Coronary artery (tissue), 2 donors: ENCODE results near the gene EPHA8.

ENCODE experiments used
- DNase-seq: peaks from one replicate; pipeline ENCODE4 v3.0.0-alpha.2; 2017; ENCODE audit warnings: low spot score
- H3K27ac ChIP-seq, 2 donors: fragments of 200-600 bp; sonication (generic); one replicate each; pipeline ENCODE4 v1.5.1; 2016 to 2019
- H3K4me3 ChIP-seq: fragments of 200-600 bp; sonication (generic); 2 replicates; pipeline ENCODE4 v1.5.1; 2016; ENCODE audit warnings: mild to moderate bottlenecking, moderate library complexity
- TF ChIP-seq, protein P1 (sequence below): fragments of 200-600 bp; sonication (generic); IDR thresholded peaks from one replicate; pipeline ENCODE4 v1.5.1; 2019; ENCODE audit warnings: antibody characterized with exemption

EPHA8 gene

DNA sequence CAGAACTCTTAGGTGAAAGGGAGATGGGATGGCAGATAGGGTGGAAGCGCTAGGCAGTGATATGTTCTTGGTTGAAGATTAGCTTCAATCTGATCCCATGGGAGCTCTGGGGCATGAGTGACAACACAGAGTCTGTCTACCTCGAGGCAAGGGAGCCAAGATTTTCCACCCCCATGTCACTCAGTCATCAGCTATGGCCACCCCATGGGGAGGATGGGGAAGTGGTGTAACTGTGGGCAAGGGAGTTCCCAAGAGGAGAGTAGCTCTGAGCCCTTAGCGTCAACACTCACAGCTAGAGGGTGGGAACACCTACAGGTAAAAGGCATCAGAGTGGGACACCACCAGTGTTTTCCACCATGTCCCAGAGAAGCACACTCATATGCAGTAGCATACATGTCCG, 42.9 kb downstream of the EPHA8 start:
- TF ChIP-seq, protein P1, sequence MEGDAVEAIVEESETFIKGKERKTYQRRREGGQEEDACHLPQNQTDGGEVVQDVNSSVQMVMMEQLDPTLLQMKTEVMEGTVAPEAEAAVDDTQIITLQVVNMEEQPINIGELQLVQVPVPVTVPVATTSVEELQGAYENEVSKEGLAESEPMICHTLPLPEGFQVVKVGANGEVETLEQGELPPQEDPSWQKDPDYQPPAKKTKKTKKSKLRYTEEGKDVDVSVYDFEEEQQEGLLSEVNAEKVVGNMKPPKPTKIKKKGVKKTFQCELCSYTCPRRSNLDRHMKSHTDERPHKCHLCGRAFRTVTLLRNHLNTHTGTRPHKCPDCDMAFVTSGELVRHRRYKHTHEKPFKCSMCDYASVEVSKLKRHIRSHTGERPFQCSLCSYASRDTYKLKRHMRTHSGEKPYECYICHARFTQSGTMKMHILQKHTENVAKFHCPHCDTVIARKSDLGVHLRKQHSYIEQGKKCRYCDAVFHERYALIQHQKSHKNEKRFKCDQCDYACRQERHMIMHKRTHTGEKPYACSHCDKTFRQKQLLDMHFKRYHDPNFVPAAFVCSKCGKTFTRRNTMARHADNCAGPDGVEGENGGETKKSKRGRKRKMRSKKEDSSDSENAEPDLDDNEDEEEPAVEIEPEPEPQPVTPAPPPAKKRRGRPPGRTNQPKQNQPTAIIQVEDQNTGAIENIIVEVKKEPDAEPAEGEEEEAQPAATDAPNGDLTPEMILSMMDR = no peak
- no peak for DNase-seq
- H3K4me3 ChIP-seq = no peak overlapping the region
- no peak overlapping the region for H3K27ac ChIP-seq

DNA sequence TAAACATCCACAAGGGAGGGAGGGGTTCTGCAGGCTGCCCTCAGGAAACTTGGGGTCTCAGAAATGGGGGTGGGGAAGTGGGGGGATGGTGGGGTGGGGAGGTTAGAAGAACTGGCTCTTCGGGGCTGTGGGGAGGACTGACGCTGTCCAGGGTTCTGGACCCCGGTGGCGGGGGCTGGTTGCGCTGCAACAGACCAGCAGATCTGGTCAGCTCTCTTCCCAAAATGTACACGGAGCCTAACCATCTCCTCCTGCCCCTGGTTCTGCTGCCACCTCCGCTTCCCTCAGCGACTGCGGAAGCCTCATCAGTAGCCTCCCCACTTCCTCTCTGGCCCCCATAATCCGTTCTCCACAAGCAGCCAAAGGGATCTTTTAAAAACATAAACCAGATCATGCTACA, 43.9 kb downstream of the EPHA8 start:
- no peak for DNase-seq
- TF ChIP-seq, protein P1 = no peak
- H3K4me3 ChIP-seq = no peak overlapping the region

GRCh38 chr1:22608361-22608760, 45.1 kb downstream of the EPHA8 start:
- DNase-seq = no peak
- Histone ChIP-seq H3K27ac (no peak overlapping the region), H3K4me3 (no peak overlapping the region)
- TF ChIP-seq, protein P1 = no peak

More for the DNA sequence above, 43.9 kb downstream of the EPHA8 start:
- H3K27ac ChIP-seq = no peak overlapping the region

GRCh38 chr1:22609291-22609690, 46.0 kb downstream of the EPHA8 start:
- TF ChIP-seq, protein P1 = no peak
- no peak overlapping the region for H3K27ac ChIP-seq
- no peak for DNase-seq
- H3K4me3 ChIP-seq = no peak overlapping the region

- no peak for DNase-seq
- TF ChIP-seq, protein P1 = no peak
- no peak overlapping the region for H3K27ac ChIP-seq
- no peak overlapping the region for H3K4me3 ChIP-seq
Measured at GRCh38 chr1:22611530-22611947, 48.2 kb downstream of the EPHA8 start.

DNA sequence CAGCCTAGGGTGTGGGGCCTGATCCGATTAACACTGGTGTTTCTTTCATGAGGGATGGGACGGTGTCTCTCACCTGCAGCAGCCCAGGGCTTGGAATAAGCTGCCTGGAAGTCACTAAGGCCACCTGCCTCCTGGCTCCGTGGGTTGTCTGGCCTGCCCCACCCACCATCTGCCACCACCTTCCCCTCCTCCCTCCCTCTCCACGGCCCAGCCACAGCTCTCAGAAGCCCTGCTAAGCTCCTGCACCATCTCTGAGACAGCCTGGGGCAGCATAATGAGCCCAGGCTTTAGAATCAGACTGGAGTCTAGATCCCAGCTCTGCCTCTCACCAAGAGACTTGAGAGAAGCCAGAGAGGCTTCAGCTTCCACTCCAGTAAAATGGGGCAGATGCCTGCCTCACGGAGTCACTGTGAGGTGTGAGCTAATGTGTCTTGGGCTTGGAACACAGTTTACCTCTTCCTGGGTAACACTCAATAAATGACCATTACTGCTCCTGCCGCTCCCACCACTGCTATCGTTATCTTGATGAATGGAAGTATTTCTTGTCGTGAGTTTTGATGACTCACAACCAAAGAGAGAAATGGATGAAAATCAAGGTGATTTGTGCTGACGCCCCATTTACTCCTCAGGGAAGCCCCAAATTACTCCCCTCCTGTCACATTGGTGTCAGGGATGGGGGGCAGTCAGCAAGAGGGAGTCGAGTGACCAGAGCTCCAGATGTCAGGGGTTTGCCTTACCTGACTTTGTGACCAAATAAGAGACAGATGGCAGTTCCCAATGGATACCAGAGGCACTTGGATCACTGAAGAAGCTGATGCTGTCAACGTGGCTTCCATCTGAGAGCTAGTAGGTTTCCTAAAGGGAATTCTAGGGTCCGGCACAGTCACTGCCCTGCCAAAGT, 49.6 kb downstream of the EPHA8 start:
- TF ChIP-seq, protein P1 = no peak
- Histone ChIP-seq H3K4me3 (no peak overlapping the region), H3K27ac (no peak overlapping the region)
- DNase-seq = no peak

- Histone ChIP-seq H3K27ac (no peak overlapping the region), H3K4me3 (no peak overlapping the region)
- no peak for DNase-seq
- TF ChIP-seq, protein P1 = no peak
Measured at GRCh38 chr1:22613572-22613918, 50.3 kb downstream of the EPHA8 start.
